GM20000 (cell line): ENCODE results near the gene WWC2.

Source experiments
- DNase-seq: peaks from one replicate; pipeline ENCODE4 v3.0.0; 2012; ENCODE audit warnings: low spot score
- TF ChIP-seq, protein P1 (sequence below): IDR thresholded peaks from 2 replicates; pipeline ENCODE4 v1.5.1; 2012; ENCODE audit warnings: mild to moderate bottlenecking, control low read depth; ENCODE audit errors: extremely low read depth, missing control alignments

The WWC2 gene

DNA sequence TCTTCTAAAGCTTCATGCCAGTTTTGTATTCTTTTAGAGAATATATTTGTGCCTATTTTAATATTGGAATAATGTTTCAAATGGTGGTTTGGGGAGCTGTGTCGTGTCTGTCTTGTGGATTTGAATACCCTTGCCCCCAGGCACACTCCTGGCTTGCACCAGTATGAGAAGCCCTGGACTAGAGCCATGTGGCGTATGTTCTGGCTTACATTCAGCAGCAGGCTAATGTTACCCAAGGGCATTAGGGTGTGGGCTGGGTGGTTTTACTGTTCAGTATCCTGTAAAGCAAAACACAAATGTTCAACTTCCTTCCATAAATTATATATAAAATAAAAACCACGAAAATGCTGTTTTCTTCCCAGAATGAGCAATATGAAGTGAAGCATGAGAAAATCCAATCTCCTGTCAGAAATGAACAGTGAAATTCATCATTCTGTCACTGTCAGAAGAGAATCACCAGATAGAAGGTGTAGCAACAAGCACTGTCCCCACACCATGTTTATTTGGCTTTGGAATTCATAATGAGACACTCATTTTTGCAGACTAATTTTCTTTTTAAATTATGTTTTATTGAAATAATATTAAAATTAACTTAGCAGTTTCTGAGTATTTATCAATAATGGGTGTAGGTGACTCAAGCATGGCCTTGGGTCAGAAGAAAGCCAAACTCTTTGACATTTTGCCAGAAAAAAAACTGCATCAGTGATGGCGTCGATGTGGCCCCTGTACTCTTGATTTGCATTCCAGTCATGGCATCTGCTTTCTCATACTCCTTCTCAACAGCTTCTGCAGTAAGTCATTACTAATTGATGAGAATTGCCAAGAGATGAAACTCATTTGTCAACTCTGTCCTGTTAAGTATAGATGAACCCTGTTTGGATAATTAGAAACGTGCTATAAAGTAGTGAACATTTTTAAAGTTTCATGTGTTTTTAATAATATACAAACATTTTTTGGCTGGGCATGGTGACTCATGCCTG lies 43.8 kb downstream of the WWC2 start:
- TF ChIP-seq, protein P1, sequence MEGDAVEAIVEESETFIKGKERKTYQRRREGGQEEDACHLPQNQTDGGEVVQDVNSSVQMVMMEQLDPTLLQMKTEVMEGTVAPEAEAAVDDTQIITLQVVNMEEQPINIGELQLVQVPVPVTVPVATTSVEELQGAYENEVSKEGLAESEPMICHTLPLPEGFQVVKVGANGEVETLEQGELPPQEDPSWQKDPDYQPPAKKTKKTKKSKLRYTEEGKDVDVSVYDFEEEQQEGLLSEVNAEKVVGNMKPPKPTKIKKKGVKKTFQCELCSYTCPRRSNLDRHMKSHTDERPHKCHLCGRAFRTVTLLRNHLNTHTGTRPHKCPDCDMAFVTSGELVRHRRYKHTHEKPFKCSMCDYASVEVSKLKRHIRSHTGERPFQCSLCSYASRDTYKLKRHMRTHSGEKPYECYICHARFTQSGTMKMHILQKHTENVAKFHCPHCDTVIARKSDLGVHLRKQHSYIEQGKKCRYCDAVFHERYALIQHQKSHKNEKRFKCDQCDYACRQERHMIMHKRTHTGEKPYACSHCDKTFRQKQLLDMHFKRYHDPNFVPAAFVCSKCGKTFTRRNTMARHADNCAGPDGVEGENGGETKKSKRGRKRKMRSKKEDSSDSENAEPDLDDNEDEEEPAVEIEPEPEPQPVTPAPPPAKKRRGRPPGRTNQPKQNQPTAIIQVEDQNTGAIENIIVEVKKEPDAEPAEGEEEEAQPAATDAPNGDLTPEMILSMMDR = no peak
- no peak for DNase-seq

DNA sequence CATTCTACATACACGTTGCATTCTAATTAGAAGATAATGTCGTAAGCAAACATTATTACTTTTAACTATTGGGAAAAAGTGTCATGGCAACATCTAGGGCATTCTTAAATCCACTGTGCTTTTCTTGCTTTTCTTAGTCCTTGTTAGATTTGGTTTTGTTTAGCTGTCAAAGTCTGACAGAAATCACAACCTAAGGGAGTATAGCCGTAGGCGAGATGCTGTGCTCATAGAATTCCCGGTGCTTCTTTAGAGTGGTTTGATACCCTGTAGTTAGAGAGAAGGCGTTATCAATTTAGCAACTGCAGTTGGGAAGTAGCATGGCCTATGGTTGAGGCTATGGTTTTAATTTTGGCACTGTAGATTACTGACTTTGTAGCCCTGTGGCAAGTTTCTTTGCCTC lies 45.7 kb downstream of the WWC2 start:
- TF ChIP-seq, protein P1 = no peak
- no peak for DNase-seq

DNA sequence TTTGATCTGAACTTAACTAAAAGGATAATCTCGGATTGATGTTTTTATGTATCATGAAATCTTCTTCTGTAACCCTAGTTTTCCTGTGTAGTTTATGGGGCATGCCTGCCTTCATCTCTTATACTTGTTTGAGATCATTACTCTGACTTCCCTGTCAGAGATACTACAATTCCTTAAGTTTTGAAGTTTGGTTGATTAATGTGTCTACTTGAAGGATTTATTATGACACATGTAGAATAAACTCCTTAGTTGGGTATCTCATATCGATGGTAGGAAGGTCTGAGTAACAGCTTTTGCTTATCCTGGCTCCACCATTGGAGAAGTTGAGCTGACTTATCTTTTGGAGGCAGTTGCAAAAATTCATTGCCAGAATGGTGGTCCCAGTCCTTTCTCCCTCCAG lies 46.7 kb downstream of the WWC2 start:
- DNase-seq = no peak
- TF ChIP-seq, protein P1 = no peak

DNA sequence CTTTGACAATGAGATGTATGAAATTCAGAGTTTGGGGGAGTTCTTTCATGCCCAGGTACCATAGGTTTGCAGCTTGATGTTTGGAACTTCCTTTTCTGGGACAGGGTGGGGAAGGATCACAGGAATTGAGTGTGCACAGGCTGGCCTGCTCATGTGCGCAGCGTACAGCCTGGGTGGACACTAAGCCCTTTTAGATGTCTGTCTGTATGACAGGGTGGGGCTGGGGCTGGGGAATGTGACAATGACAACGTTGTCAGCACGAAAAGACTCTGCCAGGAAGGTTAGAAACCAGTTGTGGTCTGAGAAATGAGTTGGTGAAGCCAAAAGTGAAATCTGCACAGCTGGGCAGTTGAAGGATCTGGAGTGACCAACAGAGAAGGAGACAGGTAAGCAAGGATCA lies 47.4 kb downstream of the WWC2 start:
- DNase-seq = no peak
- TF ChIP-seq, protein P1 = no peak

DNA sequence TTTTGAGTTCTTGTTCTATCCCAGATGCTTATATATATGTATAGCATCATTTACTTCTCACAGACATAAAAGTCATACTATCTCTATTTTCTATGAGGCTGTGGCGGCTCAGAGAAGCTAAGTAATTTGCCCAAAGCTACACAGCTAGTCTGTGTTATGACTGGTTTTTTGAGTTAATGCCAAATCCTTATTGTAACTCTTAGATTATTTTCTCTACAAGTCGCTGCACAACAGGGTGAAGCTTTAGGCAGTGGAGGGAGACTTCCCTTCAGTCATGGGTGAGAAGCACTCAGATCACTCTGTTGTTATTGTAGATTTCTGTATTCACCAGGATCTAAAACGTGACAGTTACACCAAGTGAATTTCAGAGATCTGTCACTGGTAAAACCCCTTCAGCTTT lies 48.1 kb downstream of the WWC2 start:
- TF ChIP-seq, protein P1 = no peak
- no peak for DNase-seq

DNA sequence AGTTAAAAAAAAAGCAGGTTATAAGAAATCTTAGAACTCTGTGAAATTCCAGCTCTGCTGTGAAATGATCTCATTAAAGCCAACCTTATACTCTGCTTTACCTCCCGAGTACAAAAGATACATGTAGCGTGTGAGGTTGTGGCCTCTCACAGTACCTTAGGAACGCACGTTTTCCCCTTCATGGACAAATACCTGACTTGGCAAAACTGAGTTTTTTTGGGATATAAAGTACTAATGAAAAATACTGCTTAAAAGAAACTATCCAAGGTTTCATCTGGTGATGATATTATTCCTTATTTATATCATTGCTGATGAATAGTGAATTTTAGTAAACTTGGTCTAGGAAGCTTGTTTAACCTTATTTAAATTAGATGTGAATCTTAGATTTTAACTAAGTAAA lies 48.9 kb downstream of the WWC2 start:
- TF ChIP-seq, protein P1 = no peak
- DNase-seq = no peak
